Natural killer cell treated with Interleukin-12 subunit alpha and Interleukin-12 subunit beta and Interleukin-15 and Interleukin-18, amount 100 ng/mL, for 72 hours (primary cell): Measurements from ENCODE around the gene RNF181. TPM values are rescaled to one million over a fixed set of nuclear protein-coding genes. Genes with fewer than 3 reads are reported as not detected.

ENCODE experiments used
- ATAC-seq, 2 donors: fragments of 150-1000 bp; cut with Tn5 transposase in 1 of 2; sonication (Bioruptor Pico), chemical (Tn5 transposase) in 1 of 2; 2 replicates each; pipeline ENCODE4 v1.10.0; 2021
- DNase-seq: peaks from one replicate; pipeline ENCODE4 v3.0.0; 2022; ENCODE audit warnings: low spot score
- H3K27ac Mint-ChIP-seq, 2 donors: 1 replicate in 1 of 2; 2 replicates in 1 of 2; pipeline ENCODE4 v1.8.0; 2022; ENCODE audit warnings: mixed read lengths in 2 of 2, mild to moderate bottlenecking in 1 of 2, moderate library complexity in 1 of 2
- H3K27me3 Mint-ChIP-seq, 2 donors: 1 replicate in 1 of 2; 2 replicates in 1 of 2; pipeline ENCODE4 v1.8.0; 2022; ENCODE audit warnings: mixed read lengths in 2 of 2
- H3K36me3 Mint-ChIP-seq: one replicate; pipeline ENCODE4 v1.8.0; 2022; ENCODE audit warnings: mixed read lengths
- H3K4me1 Mint-ChIP-seq, 2 donors: 1 replicate in 1 of 2; 2 replicates in 1 of 2; pipeline ENCODE4 v1.8.0; 2022; ENCODE audit warnings: low read depth in 2 of 2, mixed read lengths in 2 of 2, mild to moderate bottlenecking in 1 of 2
- H3K4me3 Mint-ChIP-seq: one replicate; pipeline ENCODE4 v1.8.0; 2022; ENCODE audit warnings: mixed read lengths
- H3K9me3 Mint-ChIP-seq: 2 replicates; pipeline ENCODE4 v1.8.0; 2022; ENCODE audit warnings: mixed read lengths
- total RNA-seq, 2 donors: library from RNA; stranded (reverse); gene quantifications; one replicate each; pipeline ENCODE4 v1.2.3, GENCODE V29; 2022

RNF181 gene
- total RNA-seq, 2 donors from 2014 or later = 116 to 149 TPM

GRCh38 chr2:85623991-85624390, 28.4 kb downstream of the RNF181 start:
- Mint-ChIP-seq H3K27ac (peak overlapping the region in 1 of 2 donors; percentile 21), H3K36me3 (peaks cover 40% of the 10 kb centered on the region), H3K9me3 (no peaks in the 10 kb centered on the region), H3K4me1 (peaks cover 8 to 13% of the 10 kb centered on the region in 2 donors), H3K4me3 (no peak overlapping the region), H3K27me3 (no peaks in the 10 kb centered on the region)
- ATAC-seq = no peak
- DNase-seq = no peak

GRCh38 chr2:85628658-85629057, 33.1 kb downstream of the RNF181 start:
- H3K9me3 Mint-ChIP-seq = no peaks in the 10 kb centered on the region
- ATAC-seq (peak; percentile 83 to 93), DNase-seq (no peak)
- H3K4me1 Mint-ChIP-seq = peaks cover 13 to 15% of the 10 kb centered on the region in 2 donors
- H3K36me3 Mint-ChIP-seq = peaks cover 30% of the 10 kb centered on the region
- H3K27ac Mint-ChIP-seq = peak overlapping the region; percentile 71 to 86
- H3K4me3 Mint-ChIP-seq = peak overlapping the region; percentile 55
- no peaks in the 10 kb centered on the region for H3K27me3 Mint-ChIP-seq

- Mint-ChIP-seq H3K36me3 (peaks cover 29% of the 10 kb centered on the region), H3K4me3 (no peak overlapping the region), H3K27ac (no peak overlapping the region), H3K4me1 (peaks cover 20 to 21% of the 10 kb centered on the region in 2 donors), H3K9me3 (no peaks in the 10 kb centered on the region), H3K27me3 (no peaks in the 10 kb centered on the region)
- ATAC-seq (no peak), DNase-seq (no peak)
Observed at GRCh38 chr2:85631316-85631715, 35.8 kb downstream of the RNF181 start.

GRCh38 chr2:85635011-85635410, 39.5 kb downstream of the RNF181 start:
- Mint-ChIP-seq H3K27me3 (no peaks in the 10 kb centered on the region), H3K36me3 (peaks cover 29% of the 10 kb centered on the region), H3K4me1 (peaks cover 8 to 19% of the 10 kb centered on the region in 2 donors), H3K9me3 (no peaks in the 10 kb centered on the region), H3K4me3 (no peak overlapping the region), H3K27ac (peak overlapping the region; percentile 2 to 32)
- ATAC-seq (no peak), DNase-seq (no peak)

GRCh38 chr2:85635636-85636035, 40.1 kb downstream of the RNF181 start:
- no peak overlapping the region for H3K4me3 Mint-ChIP-seq
- ATAC-seq (no peak), DNase-seq (no peak)
- H3K27me3 Mint-ChIP-seq = no peaks in the 10 kb centered on the region
- H3K27ac Mint-ChIP-seq = no peak overlapping the region
- peaks cover 8 to 19% of the 10 kb centered on the region in 2 donors for H3K4me1 Mint-ChIP-seq
- H3K36me3 Mint-ChIP-seq = peaks cover 29% of the 10 kb centered on the region
- H3K9me3 Mint-ChIP-seq = no peaks in the 10 kb centered on the region

- peak overlapping the region in 1 of 2 donors; percentile 32 for H3K27ac Mint-ChIP-seq
- H3K4me1 Mint-ChIP-seq = peaks cover under 1 to 8% of the 10 kb centered on the region in 2 donors
- ATAC-seq = peak in 1 of 2 donors; percentile 70
- no peak for DNase-seq
- no peaks in the 10 kb centered on the region for H3K27me3 Mint-ChIP-seq
- no peaks in the 10 kb centered on the region for H3K9me3 Mint-ChIP-seq
- peaks cover 31% of the 10 kb centered on the region for H3K36me3 Mint-ChIP-seq
- no peak overlapping the region for H3K4me3 Mint-ChIP-seq
Observed at GRCh38 chr2:85642725-85643124, 47.2 kb downstream of the RNF181 start.

GRCh38 chr2:85644909-85645308, 49.4 kb downstream of the RNF181 start:
- no peak for DNase-seq
- H3K4me3 Mint-ChIP-seq = no peak overlapping the region
- peaks cover 50% of the 10 kb centered on the region for H3K36me3 Mint-ChIP-seq
- H3K9me3 Mint-ChIP-seq = no peaks in the 10 kb centered on the region
- no peak overlapping the region for H3K27ac Mint-ChIP-seq
- no peak for ATAC-seq
- H3K27me3 Mint-ChIP-seq = no peaks in the 10 kb centered on the region
- H3K4me1 Mint-ChIP-seq = peaks cover 5 to 11% of the 10 kb centered on the region in 2 donors

GRCh38 chr2:85646166-85646565, 50.6 kb downstream of the RNF181 start:
- no peaks in the 10 kb centered on the region for H3K27me3 Mint-ChIP-seq
- H3K27ac Mint-ChIP-seq = no peak overlapping the region
- no peak overlapping the region for H3K4me3 Mint-ChIP-seq
- peaks cover 45% of the 10 kb centered on the region for H3K36me3 Mint-ChIP-seq
- peaks cover 5 to 11% of the 10 kb centered on the region in 2 donors for H3K4me1 Mint-ChIP-seq
- no peaks in the 10 kb centered on the region for H3K9me3 Mint-ChIP-seq
- no peak for DNase-seq
- ATAC-seq = no peak

Other genes with a start within 250 kb of the RNF181 start
- gene RETSAT, start 241.2 kb upstream of the RNF181 start, total RNA-seq = 10 to 100 TPM; 25.5 to 32.7 TPM
- 10 to 100 TPM; 19.8 to 19.9 TPM for gene ELMOD3, start 241.0 kb upstream of the RNF181 start, total RNA-seq
- 10 to 100 TPM in 1 of 2 donors, 1 to 10 TPM in 1; 8.4 to 12.9 TPM for gene CAPG, start 185.4 kb upstream of the RNF181 start, total RNA-seq
- gene SH2D6, start 177.0 kb upstream of the RNF181 start, total RNA-seq = under 1 TPM; 0.24 to 0.81 TPM
- gene MAT2A, start 56.6 kb upstream of the RNF181 start, total RNA-seq = 100 to 1,000 TPM; 246 to 503 TPM
- 10 to 100 TPM; 24.9 to 37.1 TPM for gene GGCX, start 34.3 kb upstream of the RNF181 start, total RNA-seq
- 100 to 1,000 TPM in 1 of 2 donors, 10 to 100 TPM in 1; 83.2 to 160 TPM for gene VAMP8, start 18.2 kb upstream of the RNF181 start, total RNA-seq
- gene VAMP5, start 11.3 kb upstream of the RNF181 start, total RNA-seq = 10 to 100 TPM; 30.5 to 50.7 TPM
- 1 to 10 TPM; 4.7 to 6.4 TPM for gene TMEM150A, start 7.0 kb downstream of the RNF181 start, total RNA-seq
- 10 to 100 TPM; 29.1 to 29.2 TPM for gene C2orf68, start 16.3 kb downstream of the RNF181 start, total RNA-seq
- gene USP39, start 20.4 kb downstream of the RNF181 start, total RNA-seq = 100 to 1,000 TPM in 1 of 2 donors, 10 to 100 TPM in 1; 72.9 to 107 TPM
- not detected for gene SFTPB, start 72.5 kb downstream of the RNF181 start, total RNA-seq
- 100 to 1,000 TPM; 599 to 903 TPM for gene GNLY, start 98.6 kb downstream of the RNF181 start, total RNA-seq
- gene ATOH8, start 158.2 kb downstream of the RNF181 start, total RNA-seq = not detected